HT1080 (cell line): ENCODE data around the gene PLS3. TPM values are rescaled to one million over a fixed set of nuclear protein-coding genes. Genes with fewer than 3 reads are reported as not detected.
A peak's percentile ranks its signal among the peaks of the same experiment; 100 is the strongest.

Source experiments
- DNase-seq: peaks from one replicate; pipeline ENCODE4 v3.0.0-alpha.2; 2015; ENCODE audit warnings: low read depth
- total RNA-seq: library from RNA; depleted of rRNA; stranded (reverse); fragments of >200 nt; shearing (Covaris generic); gene quantifications from 2 replicates; pipeline ENCODE4 v1.2.3, GENCODE V29; 2014

Gene PLS3
- total RNA-seq, 1 experiment from 2014 or later, result 121 TPM

- DNase-seq, result no peak
Observed at GRCh38 chrX:115565888-115566287, 4.9 kb downstream of the PLS3 start.

GRCh38 chrX:115571712-115572111, 10.7 kb downstream of the PLS3 start:
- peak; percentile 48 for DNase-seq

GRCh38 chrX:115573185-115573584, 12.2 kb downstream of the PLS3 start:
- DNase-seq, result no peak

- no peak for DNase-seq
Observed at GRCh38 chrX:115576676-115577075, 15.7 kb downstream of the PLS3 start.

- no peak for DNase-seq
Observed at GRCh38 chrX:115579327-115579726, 18.4 kb downstream of the PLS3 start.

- DNase-seq, result no peak
Observed at GRCh38 chrX:115579786-115580294, 18.9 kb downstream of the PLS3 start.

- no peak for DNase-seq
Observed at GRCh38 chrX:115581759-115582615, 21.0 kb downstream of the PLS3 start.

- DNase-seq, result no peak
Observed at GRCh38 chrX:115582616-115583495, 21.9 kb downstream of the PLS3 start.

GRCh38 chrX:115583496-115584004, 22.6 kb downstream of the PLS3 start:
- peak; percentile 21 for DNase-seq

- DNase-seq, result peak; percentile 65
Observed at GRCh38 chrX:115584696-115585095, 23.7 kb downstream of the PLS3 start.

- DNase-seq, result no peak
Observed at GRCh38 chrX:115588179-115588578, 27.2 kb downstream of the PLS3 start.

GRCh38 chrX:115589419-115589818, 28.4 kb downstream of the PLS3 start:
- no peak for DNase-seq

- no peak for DNase-seq
Observed at GRCh38 chrX:115591420-115591819, 30.4 kb downstream of the PLS3 start.

GRCh38 chrX:115591856-115592842, 31.2 kb downstream of the PLS3 start:
- DNase-seq, result peak; percentile 37

- DNase-seq, result peak; percentile 70
Observed at GRCh38 chrX:115592997-115593734, 32.2 kb downstream of the PLS3 start.

GRCh38 chrX:115595049-115595448, 34.1 kb downstream of the PLS3 start:
- DNase-seq, result peak; percentile 30

GRCh38 chrX:115598556-115598955, 37.6 kb downstream of the PLS3 start:
- DNase-seq, result no peak

GRCh38 chrX:115602308-115602707, 41.3 kb downstream of the PLS3 start:
- DNase-seq, result no peak

GRCh38 chrX:115602729-115603389, 41.9 kb downstream of the PLS3 start:
- no peak for DNase-seq
